GM12872 (cell line): ENCODE data around the gene NEURL1.

Experiments
- TF ChIP-seq, protein P1 (sequence below): IDR thresholded peaks from 3 replicates; pipeline ENCODE4 v1.5.1; 2011; ENCODE audit warnings: low read depth, mild to moderate bottlenecking, low read length, moderate library complexity; ENCODE audit not compliant: insufficient read depth

NEURL1 gene

DNA sequence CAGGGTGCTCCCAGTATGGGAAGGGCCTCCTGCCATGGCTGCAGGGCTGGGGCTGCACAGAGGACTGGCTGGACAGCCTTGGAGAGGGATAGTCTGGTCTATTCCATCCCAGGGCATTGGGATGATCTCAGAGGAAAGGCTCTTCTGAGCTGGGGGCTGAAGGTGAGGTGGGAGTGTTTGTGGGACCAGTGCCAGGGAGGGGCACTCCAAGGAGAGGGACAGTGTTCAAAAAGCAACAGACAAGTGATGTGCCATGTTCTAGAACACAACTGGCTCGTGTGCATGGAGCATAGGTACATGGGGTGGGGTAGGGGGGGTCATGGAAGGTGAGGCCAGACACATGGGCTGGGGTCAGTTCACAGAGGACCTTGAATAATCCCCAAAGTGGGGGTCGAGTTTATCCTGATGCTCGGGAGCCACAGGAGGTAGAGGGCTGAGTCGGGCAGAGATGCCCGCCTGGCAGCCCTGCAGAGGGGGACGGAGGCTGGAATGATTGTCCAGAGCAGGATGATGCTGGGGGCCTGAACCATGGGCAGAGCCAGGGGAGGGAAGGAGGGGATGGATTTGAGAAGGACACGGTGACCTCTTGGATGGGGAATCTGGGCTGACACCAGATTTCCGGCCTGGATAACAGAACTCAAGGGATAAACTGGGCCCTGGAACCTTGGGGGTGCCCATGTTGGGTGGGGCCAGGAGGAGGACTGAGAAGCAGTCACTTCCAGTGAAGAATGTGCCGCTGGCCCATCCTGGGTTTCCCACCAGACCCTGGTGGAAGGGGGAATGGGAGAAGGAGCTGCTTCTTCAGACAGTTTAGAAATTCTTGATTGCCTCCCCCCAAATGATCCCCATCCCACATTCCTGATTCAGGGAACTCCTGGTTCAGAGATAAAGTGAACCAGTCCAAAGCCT is 50.4 kb downstream of the NEURL1 start:
- TF ChIP-seq, protein P1, sequence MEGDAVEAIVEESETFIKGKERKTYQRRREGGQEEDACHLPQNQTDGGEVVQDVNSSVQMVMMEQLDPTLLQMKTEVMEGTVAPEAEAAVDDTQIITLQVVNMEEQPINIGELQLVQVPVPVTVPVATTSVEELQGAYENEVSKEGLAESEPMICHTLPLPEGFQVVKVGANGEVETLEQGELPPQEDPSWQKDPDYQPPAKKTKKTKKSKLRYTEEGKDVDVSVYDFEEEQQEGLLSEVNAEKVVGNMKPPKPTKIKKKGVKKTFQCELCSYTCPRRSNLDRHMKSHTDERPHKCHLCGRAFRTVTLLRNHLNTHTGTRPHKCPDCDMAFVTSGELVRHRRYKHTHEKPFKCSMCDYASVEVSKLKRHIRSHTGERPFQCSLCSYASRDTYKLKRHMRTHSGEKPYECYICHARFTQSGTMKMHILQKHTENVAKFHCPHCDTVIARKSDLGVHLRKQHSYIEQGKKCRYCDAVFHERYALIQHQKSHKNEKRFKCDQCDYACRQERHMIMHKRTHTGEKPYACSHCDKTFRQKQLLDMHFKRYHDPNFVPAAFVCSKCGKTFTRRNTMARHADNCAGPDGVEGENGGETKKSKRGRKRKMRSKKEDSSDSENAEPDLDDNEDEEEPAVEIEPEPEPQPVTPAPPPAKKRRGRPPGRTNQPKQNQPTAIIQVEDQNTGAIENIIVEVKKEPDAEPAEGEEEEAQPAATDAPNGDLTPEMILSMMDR = no peak

DNA sequence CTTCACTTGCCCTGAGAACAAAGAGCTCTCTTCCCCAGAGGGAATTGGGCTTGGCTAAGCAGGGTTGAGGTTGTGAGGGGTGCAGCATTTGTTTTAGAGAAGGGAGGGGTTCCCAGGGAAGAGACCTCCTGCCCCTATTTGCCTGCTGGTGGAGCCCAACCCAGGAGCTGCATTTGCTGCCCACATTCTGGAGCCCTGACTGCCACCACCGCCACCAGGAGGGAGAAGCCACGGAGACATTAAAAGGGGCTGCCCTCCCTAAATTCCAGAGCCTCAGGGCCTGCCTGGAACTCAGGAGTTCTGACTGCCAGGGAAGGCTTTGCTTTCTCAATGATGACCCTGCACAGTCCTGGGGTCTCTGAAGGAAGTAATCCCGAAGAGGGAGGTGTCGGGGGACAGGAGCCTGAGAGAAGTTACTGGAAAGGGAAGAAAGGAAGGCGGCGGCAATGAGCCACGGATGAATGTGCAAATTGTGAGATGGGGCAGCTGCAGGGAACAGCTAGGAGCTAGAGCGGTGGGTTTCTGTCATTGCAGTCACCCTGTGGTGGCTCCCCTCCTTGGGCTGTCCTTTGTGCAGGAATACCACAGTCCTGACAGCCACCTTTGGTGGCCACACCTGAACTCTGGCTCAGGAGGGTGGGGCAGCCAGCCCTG is 51.3 kb downstream of the NEURL1 start:
- TF ChIP-seq, protein P1 = no peak

DNA sequence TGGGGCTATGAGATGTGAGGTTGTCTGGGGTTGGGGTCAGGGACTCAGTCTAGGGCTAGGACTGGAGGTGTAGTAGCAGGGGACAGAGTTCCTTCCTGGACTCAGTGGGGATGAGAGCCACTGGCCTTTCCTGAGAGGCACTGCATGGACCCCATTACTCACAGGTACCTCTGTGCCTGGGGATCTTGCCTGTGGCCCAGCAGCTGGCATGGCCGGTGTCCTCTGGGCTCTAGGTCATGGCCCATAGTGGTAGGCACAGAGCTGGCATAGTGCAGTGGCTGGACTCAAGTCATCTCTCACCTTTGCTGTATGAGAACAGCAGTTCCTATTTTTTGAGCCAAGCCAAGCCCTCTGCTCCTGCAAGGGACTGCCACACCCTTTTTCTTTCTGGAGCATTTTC is 51.9 kb downstream of the NEURL1 start:
- TF ChIP-seq, protein P1 = no peak

DNA sequence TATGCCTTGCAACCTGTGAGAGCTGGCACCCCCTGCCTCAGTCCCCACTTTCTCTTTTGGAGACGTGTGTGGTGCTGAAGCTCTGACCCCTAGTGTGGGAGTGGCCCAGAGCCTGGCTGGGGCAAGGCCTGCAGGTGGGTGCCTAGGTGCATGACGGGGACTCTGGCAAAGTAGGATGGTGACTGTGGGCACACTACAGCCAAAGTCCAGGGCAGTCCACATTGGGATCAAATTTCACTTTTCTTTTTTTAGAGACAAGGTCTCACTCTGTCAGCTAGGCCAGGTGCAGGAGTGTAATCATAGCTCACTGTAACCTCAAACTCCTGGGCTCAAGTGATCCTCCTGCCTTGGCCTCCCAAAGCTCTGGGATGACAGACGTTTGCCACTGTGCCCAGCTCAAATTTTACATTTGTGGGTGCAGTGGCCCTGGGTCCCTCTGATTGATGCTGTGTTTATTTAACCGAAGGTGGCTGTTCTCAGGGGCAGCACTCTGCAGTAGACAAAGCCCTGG is 52.3 kb downstream of the NEURL1 start:
- TF ChIP-seq, protein P1 = no peak

DNA sequence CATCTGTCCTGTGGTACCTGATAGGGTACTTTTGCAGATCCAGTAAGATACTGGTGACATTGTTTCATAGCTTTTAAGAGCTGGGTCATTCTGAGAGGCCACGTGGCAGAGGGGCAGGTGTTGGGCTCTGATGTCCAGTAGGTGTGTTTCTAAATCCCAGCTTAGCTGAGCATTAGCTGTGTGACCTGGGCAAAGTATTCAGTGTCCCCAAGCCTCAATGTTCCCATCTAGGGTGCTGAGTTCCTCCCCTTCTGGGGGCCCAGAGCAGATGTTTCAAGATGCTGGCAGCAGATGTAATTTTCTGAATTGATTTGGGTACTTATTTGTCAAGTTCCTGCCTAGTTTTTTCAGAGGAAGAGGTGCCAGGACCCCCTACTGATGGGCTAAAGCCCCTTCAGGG is 52.9 kb downstream of the NEURL1 start:
- TF ChIP-seq, protein P1 = no peak

DNA sequence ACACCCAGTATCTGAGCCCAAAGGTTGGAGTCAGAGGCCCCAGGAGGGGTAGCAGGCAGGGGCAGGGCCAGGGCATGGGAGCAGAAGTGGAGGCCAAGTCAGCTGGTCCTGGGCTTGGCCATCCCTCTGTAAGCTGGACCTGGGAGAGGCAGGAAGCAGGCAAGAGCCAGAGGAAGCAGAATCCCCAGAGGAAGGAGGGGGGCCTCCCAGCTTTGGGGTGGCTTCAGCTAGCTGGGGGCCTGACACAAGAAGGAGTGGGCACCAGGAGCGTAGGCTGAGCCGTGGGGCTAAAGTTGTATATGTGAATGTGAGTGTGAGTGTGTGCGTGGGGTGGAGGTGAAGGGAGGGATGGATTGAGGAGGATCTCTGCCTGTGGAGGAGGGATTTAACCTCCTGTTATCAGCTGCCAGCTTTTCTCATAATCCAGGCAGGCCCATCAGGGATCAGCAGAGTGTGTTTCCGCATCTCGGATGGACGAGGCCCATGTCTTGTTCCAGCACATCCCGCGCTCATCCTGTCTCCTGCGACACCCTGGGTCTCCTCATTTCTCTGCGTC is 54.0 kb downstream of the NEURL1 start:
- TF ChIP-seq, protein P1 = no peak

DNA sequence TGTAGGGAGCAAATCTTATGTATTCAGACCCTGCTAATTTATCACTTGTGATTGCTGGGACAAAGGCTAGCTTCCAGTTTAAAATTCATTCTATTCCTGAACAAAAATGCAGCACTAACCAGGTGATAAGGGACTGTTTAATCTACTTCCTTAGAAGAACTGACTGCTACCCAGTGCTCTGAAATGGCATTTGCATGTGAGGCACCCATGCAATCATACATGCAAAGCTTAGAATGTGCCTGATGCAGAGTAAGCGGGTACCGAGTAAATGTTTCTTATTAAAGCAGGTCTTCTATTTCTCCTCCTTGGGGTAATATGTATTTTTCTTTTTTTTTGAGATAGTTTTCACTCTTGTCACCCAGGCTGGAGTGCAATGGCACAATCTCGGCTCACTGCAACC is 54.5 kb downstream of the NEURL1 start:
- TF ChIP-seq, protein P1 = no peak
